HG02840 (cell line): Measurements from ENCODE around the gene CNPY3.

ENCODE experiments used
- ATAC-seq: cut with Tn5 transposase; IDR thresholded peaks from one replicate; pipeline ENCODE4 v1.9.1; 2021; ENCODE audit warnings: mild to moderate bottlenecking, moderate library complexity, moderate number of reproducible peaks; ENCODE audit not compliant: unreplicated experiment, low FRiP score

Gene CNPY3

GRCh38 chr6:42958125-42958524, 28.8 kb downstream of the CNPY3 start:
- no peak for ATAC-seq

GRCh38 chr6:42959917-42960242, 30.6 kb downstream of the CNPY3 start:
- ATAC-seq: no peak

GRCh38 chr6:42960243-42961019, 31.2 kb downstream of the CNPY3 start, which contains the start of gene GNMT:
Gene GNMT (plus strand): TSS chr6:42960754. CDS start chr6:42960768, 14 bp downstream.
- ATAC-seq: no peak

DNA sequence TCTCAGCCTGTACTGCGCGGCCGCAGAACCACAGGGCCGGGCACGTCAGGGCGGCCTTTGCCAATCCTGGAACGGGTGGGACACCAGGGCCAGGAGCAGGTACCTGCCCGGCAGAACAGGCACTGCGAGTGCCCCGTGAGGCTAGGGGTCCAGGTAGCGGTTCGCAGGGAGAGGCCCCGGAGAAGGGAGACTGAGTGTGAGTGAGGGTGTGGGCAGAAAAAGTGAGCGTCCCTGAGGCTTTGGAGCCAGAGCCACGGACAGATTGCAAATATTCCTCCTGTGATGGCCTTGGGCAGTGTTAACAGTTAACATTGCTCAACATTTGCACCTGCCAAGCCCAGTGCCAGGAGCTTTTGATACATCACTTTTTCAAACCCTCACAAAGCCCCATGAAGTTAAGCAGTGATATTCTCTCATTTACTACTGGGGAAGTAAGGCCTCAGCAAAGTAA, 31.8 kb downstream of the CNPY3 start:
- ATAC-seq: no peak

DNA sequence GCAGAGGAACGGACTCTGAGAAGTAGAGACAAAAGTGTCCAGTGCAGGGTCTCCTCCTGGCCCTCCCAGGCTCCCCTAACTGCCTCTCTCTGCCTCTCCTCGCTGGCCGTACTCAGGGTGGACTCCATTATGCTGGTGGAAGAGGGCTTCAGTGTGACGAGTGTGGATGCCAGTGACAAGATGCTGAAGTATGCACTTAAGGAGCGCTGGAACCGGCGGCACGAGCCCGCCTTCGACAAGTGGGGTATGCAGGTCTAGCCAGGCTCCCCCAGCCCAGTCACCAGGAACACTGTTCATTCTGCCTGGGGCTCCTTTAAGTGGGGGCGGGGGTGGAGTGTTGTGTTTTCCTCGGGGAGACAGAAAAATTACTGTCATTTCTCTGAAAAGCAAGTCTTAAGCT, 32.8 kb downstream of the CNPY3 start:
- ATAC-seq: no peak

DNA sequence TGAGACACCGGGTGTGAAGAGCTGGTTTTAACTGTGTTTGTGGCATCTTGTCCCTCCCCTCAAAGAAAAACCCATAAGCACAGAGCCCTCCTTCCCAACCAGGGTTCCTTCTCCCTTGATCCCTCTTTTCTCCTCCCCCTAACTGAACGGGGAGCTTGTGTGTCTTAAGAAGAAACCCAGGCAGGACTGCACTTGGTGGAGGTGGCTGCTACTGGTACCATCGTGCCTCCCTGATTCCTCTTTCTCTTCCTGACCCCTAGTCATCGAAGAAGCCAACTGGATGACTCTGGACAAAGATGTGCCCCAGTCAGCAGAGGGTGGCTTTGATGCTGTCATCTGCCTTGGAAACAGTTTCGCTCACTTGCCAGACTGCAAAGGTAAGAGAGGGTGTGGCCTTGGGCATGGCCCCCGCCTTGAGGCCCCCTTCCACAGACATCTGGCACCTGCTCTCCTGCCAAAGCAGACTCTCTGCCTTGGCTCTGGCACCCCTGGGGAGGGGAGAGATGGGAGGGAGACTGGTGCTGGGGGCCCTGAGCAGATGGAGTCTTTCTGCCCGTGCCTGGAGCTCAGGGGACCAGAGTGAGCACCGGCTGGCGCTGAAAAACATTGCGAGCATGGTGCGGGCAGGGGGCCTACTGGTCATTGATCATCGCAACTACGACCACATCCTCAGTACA, 33.4 kb downstream of the CNPY3 start:
- ATAC-seq: no peak

DNA sequence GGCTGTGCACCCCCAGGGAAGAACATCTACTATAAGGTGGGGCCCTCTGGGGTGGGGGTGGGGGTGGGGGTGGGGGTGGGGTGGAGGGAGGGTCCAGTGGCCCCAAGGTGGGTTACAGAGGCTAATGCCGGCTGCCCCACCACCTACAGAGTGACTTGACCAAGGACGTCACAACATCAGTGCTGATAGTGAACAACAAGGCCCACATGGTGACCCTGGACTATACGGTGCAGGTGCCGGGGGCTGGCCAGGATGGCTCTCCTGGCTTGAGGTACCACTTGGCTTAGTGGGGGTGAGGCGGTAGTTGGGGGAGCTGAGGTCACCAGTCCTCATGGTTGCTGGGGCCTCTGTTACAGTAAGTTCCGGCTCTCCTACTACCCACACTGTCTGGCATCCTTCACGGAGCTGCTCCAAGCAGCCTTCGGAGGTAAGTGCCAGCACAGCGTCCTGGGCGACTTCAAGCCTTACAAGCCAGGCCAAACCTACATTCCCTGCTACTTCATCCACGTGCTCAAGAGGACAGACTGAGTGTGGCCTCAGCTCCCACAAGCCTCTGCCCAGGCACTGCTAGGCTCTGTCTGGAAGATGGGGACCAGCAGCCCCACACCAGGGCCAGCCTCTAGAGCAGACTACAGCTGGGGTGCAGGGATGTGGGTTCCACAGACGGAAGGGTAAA, 34.0 kb downstream of the CNPY3 start:
- no peak for ATAC-seq

DNA sequence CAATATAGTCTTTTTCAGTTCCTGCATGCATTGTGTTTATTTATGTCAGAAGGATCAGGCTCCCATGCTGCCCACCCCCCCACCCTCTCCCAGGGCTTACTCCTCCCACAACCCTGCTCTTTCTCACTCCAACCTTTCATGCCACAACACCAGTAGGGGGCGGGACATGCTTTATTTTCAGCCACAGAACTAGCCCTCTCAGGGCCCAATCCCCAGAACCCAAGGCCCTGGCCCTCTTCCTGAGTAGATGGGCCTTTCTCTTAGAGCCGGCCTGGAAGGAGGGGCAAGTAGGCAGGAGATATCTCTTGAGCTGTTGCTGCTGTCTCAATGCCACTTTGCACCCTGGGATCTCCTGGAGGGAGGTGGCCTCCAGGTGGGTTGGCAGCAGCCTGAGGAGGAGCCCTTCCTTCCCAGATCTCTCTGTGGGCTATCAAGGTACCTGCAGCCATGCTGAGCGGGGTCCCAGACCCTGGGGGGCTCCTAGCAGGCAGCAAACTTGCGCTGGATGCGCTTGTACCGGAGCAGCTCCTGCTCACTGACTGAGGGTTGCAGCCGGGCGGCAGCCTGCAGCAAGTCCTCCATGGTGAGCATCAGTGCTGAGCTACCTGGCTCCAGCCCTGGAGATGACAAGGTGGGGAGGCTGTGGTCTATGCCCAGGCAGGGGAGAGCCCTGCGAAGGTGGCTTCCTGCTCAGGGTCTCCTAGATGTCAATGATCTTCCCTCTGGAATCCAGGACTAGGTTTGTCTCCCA, 34.8 kb downstream of the CNPY3 start:
- no peak for ATAC-seq

DNA sequence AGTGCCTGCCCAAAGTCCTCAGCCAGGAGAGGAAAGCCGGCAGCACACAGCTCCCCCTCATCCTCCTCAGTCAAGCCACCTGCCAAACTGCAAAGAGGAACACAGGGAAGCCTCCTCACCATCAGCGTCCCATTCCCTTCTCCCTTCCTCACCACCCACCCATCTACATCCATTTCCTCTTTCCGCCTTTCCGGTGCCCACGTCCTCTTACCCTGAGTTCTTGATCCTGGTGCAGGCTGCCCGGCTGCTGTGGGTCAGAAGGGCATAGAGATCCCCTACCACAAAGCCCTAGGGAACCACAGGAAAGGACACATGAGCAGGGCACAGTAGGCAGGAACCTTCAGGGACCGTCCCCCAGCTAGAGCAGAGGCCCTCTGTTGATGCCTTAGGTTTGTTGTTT, 37.3 kb downstream of the CNPY3 start:
- no peak for ATAC-seq

DNA sequence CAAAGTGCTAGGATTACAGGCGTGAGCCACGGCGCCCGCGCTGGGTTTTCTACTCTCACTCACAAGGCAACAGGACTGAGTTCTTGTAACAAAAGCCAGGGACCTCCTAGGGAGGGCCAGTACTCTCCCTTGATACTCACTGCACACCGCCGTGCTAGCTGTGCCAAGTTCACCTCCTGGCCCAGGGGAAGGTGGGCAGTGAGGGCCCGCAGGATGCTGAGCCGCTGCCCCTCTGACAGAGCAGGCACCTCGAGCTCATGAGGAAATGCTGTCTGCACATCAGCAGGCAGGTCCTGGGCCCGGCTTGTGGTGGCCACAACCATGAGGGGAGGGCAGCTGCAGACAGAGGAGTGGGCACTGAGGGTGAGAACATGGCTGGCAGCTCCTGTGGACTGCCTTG, 37.9 kb downstream of the CNPY3 start:
- ATAC-seq: no peak

DNA sequence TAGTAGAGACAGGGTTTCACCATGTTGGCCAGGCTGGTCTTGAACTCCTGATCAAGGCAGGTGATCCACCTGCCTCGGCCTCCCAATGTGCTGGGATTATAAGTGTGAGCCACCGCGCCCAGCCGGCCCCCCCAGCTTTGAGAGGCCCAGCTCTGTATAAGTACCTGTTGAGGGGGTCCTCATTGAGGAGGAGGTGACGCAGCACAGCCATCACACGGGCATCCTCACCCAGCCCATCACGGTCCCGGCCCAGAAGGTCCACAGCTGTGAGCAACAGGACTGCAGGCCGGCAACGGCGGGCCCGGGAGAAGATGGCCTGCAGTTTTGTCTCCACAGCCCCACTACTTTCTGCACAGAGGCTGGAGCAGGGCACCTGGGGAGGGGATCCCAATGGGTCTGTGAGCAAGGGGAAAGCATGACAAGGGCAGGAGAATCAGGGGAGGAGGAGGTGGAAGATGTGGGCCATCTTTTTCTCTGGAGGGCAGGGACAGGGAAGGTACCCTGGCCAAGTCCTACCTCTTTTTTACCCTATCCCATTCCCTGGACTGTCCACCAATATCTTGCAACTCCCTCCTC, 38.9 kb downstream of the CNPY3 start:
- no peak for ATAC-seq

DNA sequence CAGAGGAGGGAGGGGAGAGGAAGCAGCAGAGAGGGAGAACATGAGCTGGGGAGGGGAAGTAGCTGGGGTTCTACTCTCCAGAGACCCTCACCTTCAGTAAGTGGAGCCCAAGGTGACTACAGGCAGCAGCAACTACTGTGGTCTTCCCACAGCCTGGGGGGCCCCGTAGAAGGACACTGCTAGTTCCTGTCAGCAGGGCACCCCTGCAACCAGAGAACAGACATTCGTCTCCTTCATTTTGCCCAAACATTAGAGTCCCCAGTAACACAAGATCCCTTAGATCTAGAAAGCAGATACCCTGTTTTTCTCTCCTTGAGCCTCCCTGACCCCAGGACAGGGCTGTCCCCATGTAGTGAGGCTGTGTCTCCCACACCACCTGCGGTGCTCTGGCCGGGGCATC, 39.5 kb downstream of the CNPY3 start:
- ATAC-seq: no peak

- no peak for ATAC-seq
Measured at GRCh38 chr6:42969431-42969830, 40.2 kb downstream of the CNPY3 start.

GRCh38 chr6:42969934-42970333, 40.7 kb downstream of the CNPY3 start:
- ATAC-seq: no peak

GRCh38 chr6:42970871-42971612, 41.8 kb downstream of the CNPY3 start:
- no peak for ATAC-seq

DNA sequence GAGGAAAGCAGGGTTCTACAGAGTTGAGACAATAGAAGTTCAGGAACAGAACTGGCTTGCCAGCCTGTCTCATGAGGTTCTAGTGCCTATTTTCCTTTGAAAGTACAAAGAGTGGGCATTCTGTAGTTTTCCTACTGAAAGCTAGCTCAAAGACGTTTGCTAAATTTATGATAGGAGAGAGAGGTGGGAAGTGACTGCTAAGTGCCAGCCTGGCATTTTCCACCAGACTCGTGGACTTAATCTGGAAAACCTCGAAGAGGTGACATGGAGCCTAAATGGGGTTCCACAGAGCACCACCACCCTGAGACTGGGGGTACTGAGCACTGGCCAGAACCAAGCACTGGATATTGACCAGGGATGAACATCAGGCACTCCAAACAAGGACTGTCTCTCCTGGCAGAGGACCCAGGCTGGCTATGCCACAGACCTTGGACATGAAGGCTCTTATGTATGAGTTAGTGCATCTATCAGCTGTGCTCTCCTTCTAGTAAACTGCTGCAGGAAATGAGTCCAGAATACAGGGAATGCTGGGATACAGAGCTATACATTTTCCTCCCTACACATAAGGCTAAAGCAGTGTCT, 42.6 kb downstream of the CNPY3 start:
- ATAC-seq: no peak

DNA sequence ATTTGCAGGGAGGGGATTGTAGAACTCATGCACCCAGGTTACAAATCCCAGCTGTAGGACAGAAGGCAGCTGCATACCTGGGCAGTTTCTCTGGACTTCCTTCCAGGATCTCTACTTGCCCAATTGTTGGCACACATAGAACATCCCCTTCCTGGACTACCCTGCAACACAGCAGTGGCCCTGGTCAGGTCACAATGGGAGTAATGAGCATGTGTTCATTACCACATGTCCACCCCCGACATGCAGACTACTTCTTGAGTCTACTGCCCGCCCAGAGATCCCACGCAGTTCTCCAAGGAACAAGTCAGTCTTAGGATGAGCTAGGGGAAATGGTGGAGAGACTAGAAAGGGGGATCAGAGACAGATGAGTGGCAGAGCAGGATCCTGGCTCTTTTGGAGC, 44.6 kb downstream of the CNPY3 start:
- ATAC-seq: no peak

DNA sequence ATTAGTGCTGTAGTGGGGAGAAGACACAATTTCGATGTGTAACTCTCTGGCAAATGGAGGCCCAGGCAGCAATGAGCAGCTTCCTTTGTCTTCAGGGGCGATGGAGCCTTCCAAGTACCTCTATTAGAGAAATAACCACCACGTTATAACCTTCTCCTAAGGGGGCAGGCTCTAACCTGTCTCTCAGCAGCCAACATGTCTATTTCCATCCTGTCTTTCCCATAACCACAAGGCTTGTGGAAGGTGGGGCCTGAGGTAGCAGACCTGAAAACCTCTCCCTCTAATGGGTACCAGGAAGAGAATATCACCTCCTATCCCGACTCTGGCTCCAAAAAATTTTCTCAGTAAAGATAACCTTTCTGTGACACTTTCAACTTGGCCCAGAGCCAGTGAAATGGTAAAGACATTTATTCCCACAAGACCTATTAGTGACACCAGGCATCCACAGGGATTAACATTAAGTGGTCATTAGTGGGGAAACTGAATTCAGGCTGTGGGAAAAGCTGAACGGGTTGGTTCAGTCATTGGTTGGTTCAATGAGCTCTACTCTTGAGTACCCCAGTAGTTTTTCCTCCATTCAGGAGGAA, 45.7 kb downstream of the CNPY3 start:
- no peak for ATAC-seq

GRCh38 chr6:42978487-42978838, 49.2 kb downstream of the CNPY3 start:
- ATAC-seq: no peak
